Parathyroid adenoma (tissue), 2 donors: ENCODE results near the gene LSM6.

Source experiments
- H2AFZ ChIP-seq: fragments of 300-600 bp; sonication (generic); one replicate; pipeline ENCODE4 v1.7.0; 2017; ENCODE audit warnings: antibody characterized with exemption, mild to moderate bottlenecking
- H3K27ac ChIP-seq: fragments of 300-600 bp; sonication (generic); one replicate; pipeline ENCODE4 v1.7.0; 2017
- H3K27me3 ChIP-seq: fragments of 300-600 bp; sonication (generic); one replicate; pipeline ENCODE4 v1.7.0; 2017; ENCODE audit warnings: low read length; ENCODE audit not compliant: control insufficient read depth, insufficient read depth
- H3K36me3 ChIP-seq: fragments of 300-600 bp; sonication (generic); one replicate; pipeline ENCODE4 v1.7.0; 2017; ENCODE audit warnings: low read length; ENCODE audit not compliant: control insufficient read depth, insufficient read depth
- H3K4me1 ChIP-seq: fragments of 300-600 bp; sonication (generic); one replicate; pipeline ENCODE4 v1.7.0; 2017; ENCODE audit warnings: control low read depth
- H3K4me2 ChIP-seq: fragments of 300-600 bp; sonication (generic); one replicate; pipeline ENCODE4 v1.7.0; 2017; ENCODE audit warnings: low read length
- H3K4me3 ChIP-seq: fragments of 300-600 bp; sonication (generic); one replicate; pipeline ENCODE4 v1.7.0; 2017; ENCODE audit warnings: low read depth, low read length
- H3K79me2 ChIP-seq: fragments of 300-600 bp; sonication (generic); one replicate; pipeline ENCODE4 v1.7.0; 2017; ENCODE audit warnings: control low read depth
- H3K9ac ChIP-seq: fragments of 300-600 bp; sonication (generic); one replicate; pipeline ENCODE4 v1.7.0; 2017; ENCODE audit warnings: mild to moderate bottlenecking
- H3K9me3 ChIP-seq: fragments of 300-600 bp; sonication (generic); one replicate; pipeline ENCODE4 v1.7.0; 2017; ENCODE audit warnings: low read length; ENCODE audit not compliant: control insufficient read depth
- TF ChIP-seq, protein P1 (sequence below): fragments of 300-600 bp; sonication (generic); IDR thresholded peaks from one replicate; pipeline ENCODE4 v1.7.0; 2017; ENCODE audit warnings: antibody characterized with exemption, mild to moderate bottlenecking
- donor health status: primary hyperparathyroidism.

The LSM6 gene

DNA sequence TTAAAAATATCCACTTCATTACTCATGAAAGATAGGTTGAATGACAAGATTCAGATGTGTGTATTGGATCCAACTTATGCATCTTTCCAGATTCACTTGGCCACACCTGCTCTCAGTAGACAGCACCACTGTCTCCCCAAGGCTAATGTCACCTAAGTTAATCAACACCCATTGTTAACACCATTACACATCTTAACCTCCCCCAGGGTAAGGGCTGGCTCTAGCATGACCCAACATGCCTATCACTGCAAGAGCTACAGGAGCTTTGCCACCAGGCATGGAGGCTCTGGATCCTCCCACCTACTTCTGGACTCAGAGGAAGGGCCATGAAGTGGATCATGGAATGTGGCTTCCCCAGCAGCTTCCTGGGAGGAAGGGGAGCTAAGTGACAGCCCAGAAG is 32.8 kb upstream of the LSM6 start:
- TF ChIP-seq, protein P1, sequence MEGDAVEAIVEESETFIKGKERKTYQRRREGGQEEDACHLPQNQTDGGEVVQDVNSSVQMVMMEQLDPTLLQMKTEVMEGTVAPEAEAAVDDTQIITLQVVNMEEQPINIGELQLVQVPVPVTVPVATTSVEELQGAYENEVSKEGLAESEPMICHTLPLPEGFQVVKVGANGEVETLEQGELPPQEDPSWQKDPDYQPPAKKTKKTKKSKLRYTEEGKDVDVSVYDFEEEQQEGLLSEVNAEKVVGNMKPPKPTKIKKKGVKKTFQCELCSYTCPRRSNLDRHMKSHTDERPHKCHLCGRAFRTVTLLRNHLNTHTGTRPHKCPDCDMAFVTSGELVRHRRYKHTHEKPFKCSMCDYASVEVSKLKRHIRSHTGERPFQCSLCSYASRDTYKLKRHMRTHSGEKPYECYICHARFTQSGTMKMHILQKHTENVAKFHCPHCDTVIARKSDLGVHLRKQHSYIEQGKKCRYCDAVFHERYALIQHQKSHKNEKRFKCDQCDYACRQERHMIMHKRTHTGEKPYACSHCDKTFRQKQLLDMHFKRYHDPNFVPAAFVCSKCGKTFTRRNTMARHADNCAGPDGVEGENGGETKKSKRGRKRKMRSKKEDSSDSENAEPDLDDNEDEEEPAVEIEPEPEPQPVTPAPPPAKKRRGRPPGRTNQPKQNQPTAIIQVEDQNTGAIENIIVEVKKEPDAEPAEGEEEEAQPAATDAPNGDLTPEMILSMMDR, result no peak
- Histone ChIP-seq H3K27ac (no peak overlapping the region), H3K4me1 (no peaks in the 10 kb centered on the region), H3K4me2 (no peak overlapping the region), H3K79me2 (no peaks in the 10 kb centered on the region), H3K9me3 (no peaks in the 10 kb centered on the region), H3K27me3 (no peaks in the 10 kb centered on the region), H3K4me3 (no peak overlapping the region), H2AFZ (no peak overlapping the region), H3K9ac (no peak overlapping the region), H3K36me3 (no peaks in the 10 kb centered on the region)

DNA sequence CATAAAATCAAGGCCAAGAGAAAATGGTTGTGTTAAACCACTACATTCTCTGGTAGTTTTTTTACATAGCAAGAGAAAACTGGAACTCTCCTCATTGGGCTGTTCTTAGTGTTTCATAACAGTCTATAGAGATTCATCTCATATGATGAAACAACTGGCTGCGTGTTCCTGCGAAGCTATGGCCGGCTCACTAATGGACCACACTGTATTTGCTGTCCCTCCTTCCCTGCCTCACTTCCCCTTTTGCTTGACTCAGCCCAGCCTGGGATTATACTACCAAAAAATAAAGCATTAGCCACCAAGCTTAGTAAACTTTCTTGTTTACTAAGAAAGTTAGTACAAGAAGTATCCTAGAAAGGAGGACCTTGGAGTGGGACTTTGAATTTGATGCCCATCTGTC is 31.6 kb upstream of the LSM6 start:
- no peak overlapping the region for H3K9ac ChIP-seq
- no peak overlapping the region for H3K27ac ChIP-seq
- no peaks in the 10 kb centered on the region for H3K27me3 ChIP-seq
- no peaks in the 10 kb centered on the region for H3K4me1 ChIP-seq
- no peak overlapping the region for H3K4me2 ChIP-seq
- no peaks in the 10 kb centered on the region for H3K36me3 ChIP-seq
- no peak overlapping the region for H3K4me3 ChIP-seq
- no peak overlapping the region for H2AFZ ChIP-seq
- H3K9me3 ChIP-seq, result no peaks in the 10 kb centered on the region
- TF ChIP-seq, protein P1, result no peak
- H3K79me2 ChIP-seq, result no peaks in the 10 kb centered on the region

DNA sequence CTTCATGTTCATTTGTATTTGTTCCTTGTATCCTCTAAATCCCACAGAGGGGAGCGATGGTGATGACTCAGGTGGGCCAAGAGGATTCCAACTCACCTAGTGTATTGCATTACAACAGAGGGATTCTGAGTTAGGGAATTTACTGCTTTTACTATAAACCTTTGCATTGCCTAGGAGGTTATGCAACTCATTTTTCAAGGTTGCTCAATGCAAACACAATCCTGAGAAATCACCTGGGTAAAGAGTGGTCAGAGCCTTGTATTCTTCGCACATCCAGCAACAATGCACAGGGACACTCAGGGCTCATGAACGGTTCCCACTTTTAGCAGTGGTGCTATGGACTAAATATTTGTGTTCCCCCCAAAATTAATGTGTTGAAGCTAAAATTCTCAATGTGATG is 28.6 kb upstream of the LSM6 start:
- TF ChIP-seq, protein P1, result no peak

DNA sequence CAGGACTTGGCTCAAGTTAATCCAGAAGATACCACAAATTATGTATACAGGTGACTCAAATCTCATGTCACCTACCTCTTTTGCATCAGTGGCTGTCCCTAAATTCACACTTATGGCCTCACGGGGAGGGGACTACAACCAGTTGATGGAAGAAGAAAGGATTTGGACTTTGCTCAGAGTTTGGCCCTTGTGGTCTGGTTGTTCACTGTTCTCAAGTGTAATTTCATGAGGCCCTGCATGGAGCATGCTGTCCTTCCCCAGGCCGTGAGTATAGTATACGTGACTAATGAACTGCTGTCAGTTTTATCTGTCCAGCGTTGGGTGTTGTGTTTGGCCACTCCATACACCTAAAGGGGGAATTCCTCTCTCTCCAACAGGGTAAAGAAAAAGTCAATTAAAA is 27.5 kb upstream of the LSM6 start:
- Histone ChIP-seq H3K27me3 (no peaks in the 10 kb centered on the region), H3K4me2 (no peak overlapping the region), H3K79me2 (no peaks in the 10 kb centered on the region), H3K27ac (no peak overlapping the region), H2AFZ (no peak overlapping the region), H3K36me3 (no peaks in the 10 kb centered on the region), H3K9ac (no peak overlapping the region), H3K4me1 (no peaks in the 10 kb centered on the region), H3K4me3 (no peak overlapping the region), H3K9me3 (no peaks in the 10 kb centered on the region)
- TF ChIP-seq, protein P1, result no peak

More for the DNA sequence above, 28.6 kb upstream of the LSM6 start:
- Histone ChIP-seq H3K36me3 (no peaks in the 10 kb centered on the region), H3K4me2 (no peak overlapping the region), H3K9ac (no peak overlapping the region), H3K9me3 (no peaks in the 10 kb centered on the region), H3K79me2 (no peaks in the 10 kb centered on the region), H3K27me3 (no peaks in the 10 kb centered on the region), H3K4me1 (no peaks in the 10 kb centered on the region), H2AFZ (no peak overlapping the region), H3K4me3 (no peak overlapping the region), H3K27ac (no peak overlapping the region)

DNA sequence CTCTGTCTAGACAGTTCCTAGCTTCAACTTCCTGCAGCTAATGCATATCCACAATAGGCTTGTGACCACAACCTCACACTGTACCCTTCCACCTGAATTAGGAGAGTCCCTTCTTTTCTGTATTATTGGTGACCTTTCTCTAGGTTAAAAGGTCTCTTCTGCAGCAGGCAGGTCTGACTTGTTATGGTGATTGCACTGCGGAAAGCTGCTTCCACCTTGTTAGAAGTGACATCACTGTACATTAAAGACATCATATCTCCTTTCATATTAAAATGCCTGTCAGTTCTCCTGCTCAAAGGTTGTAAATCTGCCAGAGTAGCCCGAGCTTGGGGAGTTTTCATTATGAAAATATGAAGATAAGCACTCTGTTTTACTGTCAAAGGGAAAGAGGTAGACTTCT is 21.5 kb upstream of the LSM6 start:
- no peaks in the 10 kb centered on the region for H3K36me3 ChIP-seq
- H3K27ac ChIP-seq, result no peak overlapping the region
- no peak overlapping the region for H3K9ac ChIP-seq
- H3K27me3 ChIP-seq, result no peaks in the 10 kb centered on the region
- no peaks in the 10 kb centered on the region for H3K79me2 ChIP-seq
- H2AFZ ChIP-seq, result no peak overlapping the region
- H3K4me2 ChIP-seq, result no peak overlapping the region
- H3K4me1 ChIP-seq, result no peaks in the 10 kb centered on the region
- no peaks in the 10 kb centered on the region for H3K9me3 ChIP-seq
- TF ChIP-seq, protein P1, result no peak
- no peak overlapping the region for H3K4me3 ChIP-seq
